OCI-LY1 (cell line): ENCODE results near the gene NCAPG.

ENCODE experiments used
- CTCF ChIP-seq: fragments of 200-600 bp; sonication (generic), shearing (Covaris generic); IDR thresholded peaks from 2 replicates; pipeline ENCODE4 v1.5.1; 2017; ENCODE audit warnings: mild to moderate bottlenecking, antibody characterized with exemption, low read length, moderate library complexity, mixed read lengths
- EZH2 ChIP-seq: fragments of 200-600 bp; sonication (generic), shearing (Covaris generic); IDR thresholded peaks from 2 replicates; pipeline ENCODE4 v1.8.0; 2017; ENCODE audit warnings: borderline replicate concordance, mixed run types, mild to moderate bottlenecking, antibody characterized with exemption, low read length, moderate library complexity, mixed read lengths

- TF ChIP-seq CTCF (no peak), EZH2 (no peak)
Observed at GRCh38 chr4:17769406-17770174, 41.2 kb upstream of the NCAPG start.
